HEK293 (cell line): ENCODE results near the gene ANKRD11.
A peak's percentile ranks its signal among the peaks of the same experiment; 100 is the strongest.

Experiments
- CTCF ChIA-PET: fragments of 350-600 bp; formaldehyde crosslinking; extraction: SDS; loops from one replicate; lab custom pipeline; 2021; ENCODE audit warnings: antibody characterized with exemption; lab: Yijun Ruan, JAX
- POLR2A ChIA-PET: fragments of 300-600 bp; formaldehyde crosslinking; extraction: SDS; loops from one replicate; lab custom pipeline; 2020; ENCODE audit warnings: antibody characterized with exemption, inconsistent platforms; lab: Yijun Ruan, JAX
- H3K27ac ChIP-seq: fragments of 200-500 bp; sonication (Bioruptor generic); 2 replicates; pipeline ENCODE4 v1.5.1; 2014; ENCODE audit warnings: low read depth, low read length, control low read depth, inconsistent platforms; ENCODE audit errors: extremely low read depth
- H3K36me3 ChIP-seq, 2 experiments: fragments of 200-500 bp in 1 of 2; sonication (Bioruptor generic) in 1 of 2; 1 replicate in 1 of 2; 2 replicates in 1 of 2; pipeline ENCODE4 v1.5.1; 2014 to 2017; ENCODE audit warnings: inconsistent platforms in 2 of 2, low read length in 2 of 2; ENCODE audit not compliant: control insufficient read depth in 2 of 2, insufficient read depth in 1 of 2
- H3K4me1 ChIP-seq: fragments of 200-500 bp; sonication (Bioruptor generic); 2 replicates; pipeline ENCODE4 v1.5.1; 2014; ENCODE audit warnings: mild to moderate bottlenecking, low read length, inconsistent platforms; ENCODE audit not compliant: control insufficient read depth, insufficient read depth
- H3K4me3 ChIP-seq: 2 replicates; pipeline ENCODE4 v1.5.1; 2011; ENCODE audit warnings: low read depth, mild to moderate bottlenecking, control low read depth, low read length, moderate library complexity
- H3K9me3 ChIP-seq: fragments of 200-500 bp; sonication (Bioruptor generic); 2 replicates; pipeline ENCODE4 v1.5.1; 2014; ENCODE audit warnings: low read depth, low read length, inconsistent platforms; ENCODE audit not compliant: control insufficient read depth, insufficient read depth
- EGR2 ChIP-seq: fragments of 450-650 bp; formaldehyde crosslinking; IDR thresholded peaks from 2 replicates; pipeline ENCODE4 v1.5.1; 2016; ENCODE audit warnings: low read depth, missing biosample characterization, missing genetic modification characterization
- GLIS1 ChIP-seq: fragments of 450-650 bp; formaldehyde crosslinking; IDR thresholded peaks from 2 replicates; pipeline ENCODE4 v1.5.1; 2016; ENCODE audit warnings: missing biosample characterization, missing genetic modification characterization
- HOXA7 ChIP-seq: sonication (generic); formaldehyde crosslinking; IDR thresholded peaks from 2 replicates; pipeline ENCODE4 v1.8.1; 2022; ENCODE audit warnings: missing genetic modification reagents, borderline replicate concordance
- PRDM1 ChIP-seq: fragments of 450-650 bp; formaldehyde crosslinking; IDR thresholded peaks from 2 replicates; pipeline ENCODE4; 2016; ENCODE audit warnings: missing biosample characterization, missing genetic modification characterization
- REST ChIP-seq: fragments of 450-650 bp; formaldehyde crosslinking; IDR thresholded peaks from 2 replicates; pipeline ENCODE4 v1.5.1; 2016; ENCODE audit warnings: missing biosample characterization, missing genetic modification characterization
- ZBTB44 ChIP-seq: fragments of 450-650 bp; IDR thresholded peaks from 2 replicates; pipeline ENCODE4 v1.5.1; 2018; ENCODE audit warnings: missing biosample characterization, mild to moderate bottlenecking, missing genetic modification characterization
- ZBTB48 ChIP-seq: fragments of 450-650 bp; formaldehyde crosslinking; IDR thresholded peaks from 2 replicates; pipeline ENCODE4 v1.5.1; 2016; ENCODE audit warnings: missing biosample characterization, missing genetic modification characterization
- ZBTB49 ChIP-seq: fragments of 450-650 bp; formaldehyde crosslinking; IDR thresholded peaks from 2 replicates; pipeline ENCODE4 v1.5.1; 2016; ENCODE audit warnings: missing biosample characterization, missing genetic modification characterization, low read depth
- ZNF132 ChIP-seq: fragments of 450-650 bp; formaldehyde crosslinking; IDR thresholded peaks from 2 replicates; pipeline ENCODE4 v1.5.1; 2017; ENCODE audit warnings: missing biosample characterization, missing genetic modification characterization, borderline replicate concordance
- ZNF174 ChIP-seq: fragments of 450-650 bp; formaldehyde crosslinking; IDR thresholded peaks from 2 replicates; pipeline ENCODE4 v1.5.0; 2017; ENCODE audit warnings: missing biosample characterization, mild to moderate bottlenecking, missing genetic modification characterization
- ZNF202 ChIP-seq: fragments of 450-650 bp; formaldehyde crosslinking; IDR thresholded peaks from 2 replicates; pipeline ENCODE4 v1.5.1; 2016; ENCODE audit warnings: missing biosample characterization, missing genetic modification characterization, borderline replicate concordance
- ZNF513 ChIP-seq: fragments of 450-650 bp; IDR thresholded peaks from 2 replicates; pipeline ENCODE4 v1.5.1; 2018; ENCODE audit warnings: missing biosample characterization, missing genetic modification characterization
- ZNF623 ChIP-seq: fragments of 450-650 bp; formaldehyde crosslinking; IDR thresholded peaks from 2 replicates; pipeline ENCODE4 v1.5.1; 2016; ENCODE audit warnings: missing biosample characterization, missing genetic modification characterization
- ZNF629 ChIP-seq: fragments of 450-650 bp; formaldehyde crosslinking; IDR thresholded peaks from 2 replicates; pipeline ENCODE4 v1.5.1; 2017; ENCODE audit warnings: missing biosample characterization, missing genetic modification characterization
- ZNF747 ChIP-seq: fragments of 450-650 bp; formaldehyde crosslinking; IDR thresholded peaks from 2 replicates; pipeline ENCODE4 v1.5.1; 2016; ENCODE audit warnings: missing biosample characterization, missing genetic modification characterization

ANKRD11 gene

GRCh38 chr16:89343501-89344457 is 146.6 kb downstream of the ANKRD11 start (continued):
- TF ChIP-seq ZBTB49 (tag by site-specific recombination) (no peak), ZNF747 (tag by site-specific recombination) (no peak), ZNF202 (tag by site-specific recombination) (no peak), ZNF174 (tag by site-specific recombination) (no peak), ZNF623 (tag by site-specific recombination) (no peak), PRDM1 (tag by site-specific recombination) (no peak), ZNF132 (tag by site-specific recombination) (no peak), ZNF513 (tag by site-specific recombination) (no peak), EGR2 (peak; percentile 52), ZNF629 (tag by site-specific recombination) (peak; percentile 76), ZBTB48 (tag by site-specific recombination) (no peak), REST (tag by site-specific recombination) (no peak), HOXA7 (CRISPR knock-in tag) (no peak)

- Histone ChIP-seq H3K9me3 (no peaks in the 10 kb centered on the region), H3K4me1 (peaks cover 22% of the 10 kb centered on the region), H3K27ac (no peak overlapping the region), H3K36me3 (no peaks in the 10 kb centered on the region), H3K4me3 (no peak overlapping the region)
- no peak for TF ChIP-seq GLIS1
- peak; percentile 51 for TF ChIP-seq ZBTB44 (tag by site-specific recombination)
- ChIA-PET CTCF (no interaction called here), POLR2A (no interaction called here)
Observed at GRCh38 chr16:89341697-89342694, 148.4 kb downstream of the ANKRD11 start.
